Gastrocnemius medialis (tissue), 4 donors: ENCODE measurements around the gene ARHGEF4. TPM values are rescaled to one million over a fixed set of nuclear protein-coding genes. Genes with fewer than 3 reads are reported as not detected.

Experiments
- ATAC-seq, 2 donors: fragments of 150-250 bp; one replicate each; pipeline ENCODE4 v1.9.1; 2016
- DNase-seq, 2 donors: peaks; one replicate each; pipeline ENCODE4 v3.0.0-alpha.2; 2019
- H3K27ac ChIP-seq, 4 donors: fragments of 200-600 bp; sonication (generic); 1 replicate in 1 of 4; 2 replicates in 3 of 4; pipeline ENCODE4 v1.5.1; 2016 to 2018; ENCODE audit warnings: mild to moderate bottlenecking in 2 of 4, moderate library complexity in 1 of 4
- H3K27me3 ChIP-seq, 3 donors: fragments of 200-600 bp; sonication (generic) in 2 of 3; 1 replicate in 1 of 3; 2 replicates in 2 of 3; pipeline versions ENCODE4 v1.5.1 to v1.6.0; 2016 to 2019; ENCODE audit warnings: mild to moderate bottlenecking in 1 of 3, moderate library complexity in 1 of 3
- H3K36me3 ChIP-seq, 2 donors: fragments of 200-600 bp; sonication (generic) in 1 of 2; one replicate each; pipeline ENCODE4 v1.5.1; 2017 to 2018
- H3K4me1 ChIP-seq, 2 donors: fragments of 200-600 bp; sonication (generic) in 1 of 2; one replicate each; pipeline ENCODE4 v1.5.1; 2016 to 2017; ENCODE audit warnings: mild to moderate bottlenecking in 2 of 2
- H3K4me3 ChIP-seq, 4 donors: fragments of 200-600 bp; sonication (generic) in 3 of 4; 1 replicate in 1 of 4; 2 replicates in 3 of 4; pipeline ENCODE4 v1.5.1; 2016 to 2019; ENCODE audit warnings: mild to moderate bottlenecking in 2 of 4
- H3K9me3 ChIP-seq, 3 donors: fragments of 200-600 bp; sonication (generic) in 2 of 3; 1 replicate in 1 of 3; 2 replicates in 2 of 3; pipeline ENCODE4 v1.5.1; 2016 to 2019
- CTCF ChIP-seq, 5 experiments: fragments of 450-650 bp in 3 of 5; fragments of 200-600 bp in 2 of 5; sonication (generic) in 2 of 5; IDR thresholded peaks in 4 of 5; conservative IDR thresholded peaks in 1 of 5; 1 replicate in 4 of 5; 2 replicates in 1 of 5; pipeline ENCODE4 v1.5.1; 2016 to 2019; ENCODE audit warnings: antibody characterized with exemption in 5 of 5, mild to moderate bottlenecking in 3 of 5, moderate library complexity in 3 of 5
- POLR2A ChIP-seq, 2 donors: fragments of 450-650 bp; IDR thresholded peaks; one replicate each; pipeline ENCODE4 v1.6.1; 2017; ENCODE audit warnings: antibody characterized with exemption in 2 of 2, mild to moderate bottlenecking in 2 of 2, moderate library complexity in 2 of 2
- in situ Hi-C, 4 donors: fragments of 200-750 bp; cut with MboI; loops; one replicate each; pipeline versions ENCODE4 v1.15.0 to v1.8.0; 2017; ENCODE audit warnings: low sequenced_read_pairs in 4 of 4
- intact Hi-C: fragments of 100-400 bp; cut with DNase I; formaldehyde crosslinking; loops from one replicate; pipeline ENCODE4 v1.15.1; 2023; ENCODE audit warnings: low total_unique reads
- total RNA-seq, 4 donors: library from RNA; depleted of rRNA; stranded (reverse); fragments of >200 nt; gene quantifications; one replicate each; pipeline versions ENCODE4 v1.1.0 to v1.2.3, GENCODE V29; 2016

Gene ARHGEF4
- total RNA-seq, 4 donors from 2014 or later, result 1.0 to 14.8 (median 5.1) TPM

GRCh38 chr2:131027566-131028528, 191.1 kb downstream of the ARHGEF4 start:
- no peaks in the 10 kb centered on the region for H3K4me1 ChIP-seq
- TF ChIP-seq POLR2A (IDR thresholded peaks at IDR 0.05) (no peak), CTCF (IDR thresholded peaks at IDR 0.05 in 4 of 5, conservative IDR thresholded peaks at IDR 0.05 in 1 of 5) (no peak)
- H3K36me3 ChIP-seq, result no peaks in the 10 kb centered on the region
- DNase-seq (no peak), ATAC-seq (no peak)
- no peak overlapping the region for H3K4me3 ChIP-seq
- intact Hi-C loops (no loop called here), in situ Hi-C loops (no loop called here)
- H3K9me3 ChIP-seq, result no peaks in the 10 kb centered on the region
- H3K27me3 ChIP-seq, result no peaks in the 10 kb centered on the region
- H3K27ac ChIP-seq, result no peak overlapping the region

GRCh38 chr2:131029812-131030211, 193.1 kb downstream of the ARHGEF4 start:
- Histone ChIP-seq H3K4me3 (no peak overlapping the region), H3K27ac (no peak overlapping the region), H3K9me3 (no peaks in the 10 kb centered on the region), H3K4me1 (peaks cover 5% of the 10 kb centered on the region in 2 donors), H3K36me3 (no peaks in the 10 kb centered on the region), H3K27me3 (no peaks in the 10 kb centered on the region)
- in situ Hi-C loops, result no loop called here
- DNase-seq (no peak), ATAC-seq (no peak)
- intact Hi-C loops, result no loop called here
- TF ChIP-seq POLR2A (IDR thresholded peaks at IDR 0.05) (no peak), CTCF (IDR thresholded peaks at IDR 0.05 in 4 of 5, conservative IDR thresholded peaks at IDR 0.05 in 1 of 5) (no peak)

GRCh38 chr2:131030478-131030971, 193.8 kb downstream of the ARHGEF4 start:
- intact Hi-C loops (no loop called here), in situ Hi-C loops (no loop called here)
- DNase-seq, result no peak
- ATAC-seq, result no peak
- Histone ChIP-seq H3K9me3 (no peaks in the 10 kb centered on the region), H3K27ac (no peak overlapping the region), H3K4me3 (no peak overlapping the region), H3K36me3 (no peaks in the 10 kb centered on the region), H3K27me3 (no peaks in the 10 kb centered on the region), H3K4me1 (peaks cover 5 to 9% of the 10 kb centered on the region in 2 donors)
- TF ChIP-seq CTCF (IDR thresholded peaks at IDR 0.05 in 4 of 5, conservative IDR thresholded peaks at IDR 0.05 in 1 of 5) (no peak), POLR2A (IDR thresholded peaks at IDR 0.05) (no peak)

GRCh38 chr2:131031431-131031841, 194.7 kb downstream of the ARHGEF4 start:
- no peaks in the 10 kb centered on the region for H3K9me3 ChIP-seq
- ATAC-seq (no peak), DNase-seq (no peak)
- intact Hi-C loops, result no loop called here
- H3K27me3 ChIP-seq, result no peaks in the 10 kb centered on the region
- no peak for TF ChIP-seq POLR2A (IDR thresholded peaks at IDR 0.05)
- no peak for TF ChIP-seq CTCF (IDR thresholded peaks at IDR 0.05 in 4 of 5, conservative IDR thresholded peaks at IDR 0.05 in 1 of 5)
- no peak overlapping the region for H3K4me3 ChIP-seq
- in situ Hi-C loops, result no loop called here
- peaks cover 5 to 11% of the 10 kb centered on the region in 2 donors for H3K4me1 ChIP-seq
- no peaks in the 10 kb centered on the region for H3K36me3 ChIP-seq
- H3K27ac ChIP-seq, result no peak overlapping the region
